ENCODE data around the gene EIF6.

GRCh38 chr20:35277531-35278395 is 6.8 kb downstream of the EIF6 start, which contains the start of gene MMP24OS:
- TF ChIP-seq POLR2AphosphoS5 (IDR thresholded peaks at IDR 0.05; ENCODE audit: low read depth, low read length), result peak; percentile 92
- peak; percentile 72 for TF ChIP-seq TAF1 (IDR thresholded peaks at IDR 0.05; ENCODE audit: low read depth, low read length)
- peak; percentile 87 for TF ChIP-seq POLR2A (IDR thresholded peaks at IDR 0.05; ENCODE audit: low read depth, low read length)

Data from GM12891 (cell line).